AG20443 (cell line): ENCODE data around the gene INF2.

Source experiments
- DNase-seq: peaks from one replicate; pipeline ENCODE4 v3.0.0; 2012; ENCODE audit warnings: low spot score, mixed read lengths

INF2 gene

GRCh38 chr14:104770851-104771272, 81.4 kb downstream of the INF2 start:
- DNase-seq = no peak

- DNase-seq = no peak
Measured at GRCh38 chr14:104771374-104771773, 82.0 kb downstream of the INF2 start.
